ENCODE results near the gene RAE1. TPM values are rescaled to one million over a fixed set of nuclear protein-coding genes. Genes with fewer than 3 reads are reported as not detected.

Gene RAE1
- total RNA-seq, 1 donor from 2014 or later: 44.6 TPM

DNA sequence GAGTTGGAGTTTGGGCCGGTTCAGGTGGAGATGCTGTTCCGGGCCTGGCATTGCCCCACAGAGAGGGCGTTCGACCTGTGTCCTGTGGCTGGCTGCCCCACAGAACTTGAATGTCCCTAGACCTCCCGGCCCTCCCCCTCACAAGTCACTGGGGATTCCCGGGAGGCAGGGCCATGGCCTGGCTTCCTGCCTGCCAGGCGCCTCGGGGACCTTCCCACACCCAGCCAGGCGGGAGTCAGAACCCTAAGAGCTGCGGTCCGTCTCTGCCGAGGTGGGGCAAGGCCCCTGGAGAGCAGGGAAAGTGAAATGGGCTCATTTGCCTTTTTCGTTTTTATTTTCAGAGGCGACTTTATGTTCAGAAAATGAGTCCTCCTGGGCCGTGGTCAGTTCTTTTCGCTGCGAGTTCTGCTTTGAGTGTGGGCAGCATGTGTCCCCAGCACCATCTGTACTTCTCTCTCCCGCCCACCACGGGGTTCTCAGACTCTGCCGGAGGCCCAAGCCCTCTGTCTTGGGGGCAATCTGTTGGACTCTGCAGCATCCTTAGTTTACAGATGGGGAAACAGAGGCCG, 48.6 kb downstream of the RAE1 start:
- no peak overlapping the region for H3K27ac Mint-ChIP-seq
- H3K36me3 Mint-ChIP-seq (ENCODE audit: insufficient read depth): peaks cover 13% of the 10 kb centered on the region
- H3K4me3 Mint-ChIP-seq (ENCODE audit: low read depth): no peak overlapping the region
- no peaks in the 10 kb centered on the region for H3K27me3 Mint-ChIP-seq
- H3K4me1 Mint-ChIP-seq (ENCODE audit: low read depth): peaks cover 6% of the 10 kb centered on the region
- no peak for DNase-seq (ENCODE audit: low spot score, unreplicated experiment)
- TF ChIP-seq, protein P1, sequence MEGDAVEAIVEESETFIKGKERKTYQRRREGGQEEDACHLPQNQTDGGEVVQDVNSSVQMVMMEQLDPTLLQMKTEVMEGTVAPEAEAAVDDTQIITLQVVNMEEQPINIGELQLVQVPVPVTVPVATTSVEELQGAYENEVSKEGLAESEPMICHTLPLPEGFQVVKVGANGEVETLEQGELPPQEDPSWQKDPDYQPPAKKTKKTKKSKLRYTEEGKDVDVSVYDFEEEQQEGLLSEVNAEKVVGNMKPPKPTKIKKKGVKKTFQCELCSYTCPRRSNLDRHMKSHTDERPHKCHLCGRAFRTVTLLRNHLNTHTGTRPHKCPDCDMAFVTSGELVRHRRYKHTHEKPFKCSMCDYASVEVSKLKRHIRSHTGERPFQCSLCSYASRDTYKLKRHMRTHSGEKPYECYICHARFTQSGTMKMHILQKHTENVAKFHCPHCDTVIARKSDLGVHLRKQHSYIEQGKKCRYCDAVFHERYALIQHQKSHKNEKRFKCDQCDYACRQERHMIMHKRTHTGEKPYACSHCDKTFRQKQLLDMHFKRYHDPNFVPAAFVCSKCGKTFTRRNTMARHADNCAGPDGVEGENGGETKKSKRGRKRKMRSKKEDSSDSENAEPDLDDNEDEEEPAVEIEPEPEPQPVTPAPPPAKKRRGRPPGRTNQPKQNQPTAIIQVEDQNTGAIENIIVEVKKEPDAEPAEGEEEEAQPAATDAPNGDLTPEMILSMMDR (IDR thresholded peaks at IDR 0.05; ENCODE audit: unreplicated experiment): no peak
- no peaks in the 10 kb centered on the region for H3K9me3 Mint-ChIP-seq (ENCODE audit: low read depth)

DNA sequence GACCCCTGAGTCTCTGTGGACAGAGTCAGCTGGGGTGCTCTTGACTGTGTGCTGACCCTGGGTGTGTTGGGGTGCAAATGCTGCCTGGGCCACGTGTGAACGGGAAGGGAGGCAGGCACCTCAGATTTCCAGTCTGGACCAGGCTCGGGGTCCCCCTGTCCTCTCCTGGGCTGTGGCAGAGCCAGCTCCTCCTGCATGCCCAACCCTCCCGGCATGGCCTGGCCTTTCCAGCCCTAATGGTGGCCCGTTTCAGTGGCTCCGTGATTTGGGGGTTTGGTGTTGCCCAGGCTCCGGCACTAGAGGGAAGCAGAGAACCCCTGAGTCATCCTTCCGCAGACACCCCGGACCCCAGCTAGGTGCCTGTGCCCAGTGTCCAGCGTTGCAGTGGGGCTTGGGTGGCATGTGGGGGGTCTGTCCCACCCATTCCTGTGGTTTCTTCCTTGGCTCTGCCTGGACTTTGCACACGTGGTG, 49.2 kb downstream of the RAE1 start:
- peaks cover 13% of the 10 kb centered on the region for H3K36me3 Mint-ChIP-seq (ENCODE audit: insufficient read depth)
- TF ChIP-seq, protein P1 (IDR thresholded peaks at IDR 0.05; ENCODE audit: unreplicated experiment): no peak
- H3K27ac Mint-ChIP-seq: no peak overlapping the region
- H3K4me3 Mint-ChIP-seq (ENCODE audit: low read depth): no peak overlapping the region
- no peaks in the 10 kb centered on the region for H3K27me3 Mint-ChIP-seq
- peaks cover 5% of the 10 kb centered on the region for H3K4me1 Mint-ChIP-seq (ENCODE audit: low read depth)
- no peaks in the 10 kb centered on the region for H3K9me3 Mint-ChIP-seq (ENCODE audit: low read depth)
- no peak for DNase-seq (ENCODE audit: low spot score, unreplicated experiment)

DNA sequence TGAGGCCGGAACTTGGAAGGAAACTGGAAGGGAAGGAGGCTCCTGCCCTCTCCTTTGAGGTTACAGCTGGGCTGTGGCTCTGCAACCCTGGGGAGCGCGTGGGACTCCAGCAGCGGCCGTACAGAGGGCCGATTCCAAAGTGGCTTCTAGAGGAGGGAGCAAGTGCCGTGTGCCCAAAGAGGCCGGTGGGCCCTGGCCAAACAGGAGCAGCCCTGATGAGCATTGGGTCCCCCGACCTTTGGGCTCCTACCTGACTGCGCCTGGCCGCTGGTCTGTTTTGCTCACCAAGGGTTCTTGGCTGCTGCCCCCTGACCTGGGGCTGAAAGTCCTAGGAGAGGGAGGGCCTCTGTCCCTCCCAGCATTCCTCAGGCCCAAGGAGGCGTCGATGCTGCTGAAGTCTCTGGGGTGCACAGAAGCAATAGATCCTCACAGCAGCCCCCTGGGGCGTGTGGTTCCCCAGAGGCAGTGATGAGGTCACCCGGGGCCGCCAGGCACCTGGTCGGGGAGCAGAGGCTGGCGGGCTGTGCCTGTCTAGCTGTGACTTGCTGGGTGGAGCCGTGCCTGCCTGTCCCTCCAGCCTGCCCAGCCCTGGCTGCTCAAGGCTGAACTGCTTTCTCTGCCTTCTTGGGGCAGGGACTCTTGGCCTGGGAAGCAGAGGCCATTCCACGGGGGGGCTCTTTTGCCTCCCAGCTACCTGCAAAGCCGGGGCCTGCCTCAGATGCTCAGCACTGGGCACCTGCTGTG, 49.9 kb downstream of the RAE1 start:
- no peak overlapping the region for H3K27ac Mint-ChIP-seq
- no peak for DNase-seq (ENCODE audit: low spot score, unreplicated experiment)
- H3K9me3 Mint-ChIP-seq (ENCODE audit: low read depth): no peaks in the 10 kb centered on the region
- peaks cover 2% of the 10 kb centered on the region for H3K4me1 Mint-ChIP-seq (ENCODE audit: low read depth)
- H3K36me3 Mint-ChIP-seq (ENCODE audit: insufficient read depth): peaks cover 10% of the 10 kb centered on the region
- TF ChIP-seq, protein P1 (IDR thresholded peaks at IDR 0.05; ENCODE audit: unreplicated experiment): no peak
- no peaks in the 10 kb centered on the region for H3K27me3 Mint-ChIP-seq
- H3K4me3 Mint-ChIP-seq (ENCODE audit: low read depth): no peak overlapping the region

DNA sequence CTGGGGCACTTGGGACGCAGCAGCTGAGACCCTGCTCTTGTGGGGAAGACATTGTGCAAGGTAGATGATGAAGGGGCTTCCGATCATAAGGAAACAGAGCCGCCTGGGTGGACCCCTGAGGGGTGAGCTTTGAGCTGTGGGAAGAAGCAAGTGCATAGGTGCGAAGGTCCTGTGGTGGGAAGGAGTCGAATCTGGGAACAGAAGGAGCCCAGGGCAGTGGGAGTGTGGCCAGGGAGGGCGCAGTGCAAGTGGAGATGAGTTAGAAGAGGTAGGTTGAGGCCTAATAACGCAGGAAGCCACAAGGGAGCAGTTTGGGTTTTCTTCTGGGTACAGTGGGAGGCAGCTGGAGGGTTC, 50.5 kb downstream of the RAE1 start:
- Mint-ChIP-seq H3K27ac (peak overlapping the region; percentile 46), H3K4me3 (ENCODE audit: low read depth) (no peak overlapping the region), H3K4me1 (ENCODE audit: low read depth) (peaks cover 1% of the 10 kb centered on the region), H3K9me3 (ENCODE audit: low read depth) (no peaks in the 10 kb centered on the region), H3K27me3 (no peaks in the 10 kb centered on the region), H3K36me3 (ENCODE audit: insufficient read depth) (peaks cover 10% of the 10 kb centered on the region)
- TF ChIP-seq, protein P1 (IDR thresholded peaks at IDR 0.05; ENCODE audit: unreplicated experiment): no peak
- DNase-seq (ENCODE audit: low spot score, unreplicated experiment): no peak

DNA sequence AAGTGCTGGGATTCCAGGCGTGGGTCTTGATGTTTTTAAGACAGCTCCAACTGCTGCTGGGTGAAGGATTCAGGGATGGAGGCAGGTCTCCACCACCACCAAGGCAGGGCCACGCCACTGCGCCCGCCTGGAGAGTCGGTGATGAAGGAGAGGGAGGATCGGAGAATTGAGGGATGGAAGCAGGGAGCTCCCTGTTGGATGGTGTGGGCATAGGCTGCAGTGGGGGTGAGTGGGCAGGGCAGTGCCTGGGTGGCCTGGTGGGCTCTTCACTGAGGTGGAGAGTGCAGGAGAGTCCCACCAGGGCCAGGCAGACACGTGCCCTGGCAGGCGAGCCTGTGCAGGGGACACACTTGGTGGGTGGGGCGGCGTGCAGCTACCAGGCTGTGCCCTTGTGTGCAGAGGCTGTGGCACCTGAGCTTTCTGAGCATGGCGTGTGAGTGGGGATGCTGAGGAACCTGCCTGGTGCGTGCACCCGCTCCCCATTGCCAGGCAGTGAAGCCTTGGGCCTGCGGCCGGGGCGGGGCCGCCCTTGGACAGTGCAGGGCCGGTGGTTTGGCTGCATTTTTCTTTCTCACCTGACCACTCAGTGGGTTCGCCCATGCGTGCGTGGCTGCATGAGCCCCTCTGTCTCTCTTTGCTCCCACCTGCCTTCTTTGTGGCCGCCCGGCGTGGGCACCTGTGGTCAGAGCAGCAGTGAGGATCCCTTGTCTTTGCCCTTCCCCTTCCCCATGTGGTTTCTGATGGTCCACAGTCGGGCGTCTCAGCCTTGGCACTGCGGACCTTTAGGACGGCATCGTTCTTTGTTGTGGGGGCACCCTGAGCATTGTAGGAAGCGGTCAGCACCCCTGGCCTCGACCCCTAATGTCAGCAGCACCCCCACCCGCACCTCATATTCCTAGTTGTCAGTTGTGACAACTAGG, 51.4 kb downstream of the RAE1 start:
- DNase-seq (ENCODE audit: low spot score, unreplicated experiment): no peak
- H3K9me3 Mint-ChIP-seq (ENCODE audit: low read depth): no peaks in the 10 kb centered on the region
- TF ChIP-seq, protein P1 (IDR thresholded peaks at IDR 0.05; ENCODE audit: unreplicated experiment): no peak
- peaks cover 1% of the 10 kb centered on the region for H3K4me1 Mint-ChIP-seq (ENCODE audit: low read depth)
- H3K36me3 Mint-ChIP-seq (ENCODE audit: insufficient read depth): peaks cover 10% of the 10 kb centered on the region
- H3K4me3 Mint-ChIP-seq (ENCODE audit: low read depth): no peak overlapping the region
- no peaks in the 10 kb centered on the region for H3K27me3 Mint-ChIP-seq
- peak overlapping the region; percentile 64 for H3K27ac Mint-ChIP-seq

Data from progenitor cell of endocrine pancreas (in vitro differentiated cells).